NCI-H2107 treated with DMSO at 0.1 percent for 48 hours (cell line): ENCODE results near the gene RALA.

ENCODE experiments used
- DNase-seq: peaks from one replicate; lab custom pipeline; 2025; ENCODE audit not compliant: unreplicated experiment; lab: John Stamatoyannopoulos, UW

The RALA gene

DNA sequence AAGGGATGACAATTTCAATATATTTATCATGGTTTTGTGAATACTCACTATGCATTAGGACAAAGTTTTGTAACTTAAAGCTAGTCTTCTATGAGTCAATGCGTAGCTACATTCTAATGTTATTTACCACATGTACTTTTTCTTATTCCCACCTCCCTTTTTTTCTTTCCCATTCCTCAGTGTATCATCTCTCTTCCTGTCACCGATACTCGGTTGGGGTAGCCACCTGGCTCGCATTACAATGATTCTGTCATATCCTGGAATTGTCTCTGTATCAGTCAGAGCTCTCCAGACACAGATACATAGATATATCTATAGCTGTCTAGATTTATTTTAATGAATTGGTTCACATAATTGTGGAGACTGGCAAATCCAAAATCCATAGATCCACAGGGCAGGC is 9.8 kb upstream of the RALA start:
- no peak for DNase-seq

DNA sequence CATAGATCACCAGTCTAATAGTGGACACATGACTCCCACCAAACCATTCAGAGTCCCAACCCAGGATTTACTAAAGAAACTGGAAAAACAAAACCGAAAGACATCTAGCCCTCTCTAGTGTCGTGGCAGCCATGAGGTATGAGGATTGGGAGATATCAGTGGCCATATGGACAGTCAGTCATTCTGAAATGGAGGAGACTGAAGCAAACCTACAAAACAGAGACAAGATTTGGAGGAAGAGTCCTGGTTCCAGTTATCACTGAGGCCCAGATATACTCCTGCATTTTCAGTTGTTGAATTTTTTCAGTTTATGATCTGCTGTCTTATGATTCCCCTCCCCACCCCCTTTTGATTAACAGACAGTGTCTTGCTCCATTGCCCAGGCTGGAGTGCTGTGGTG is 9.1 kb upstream of the RALA start:
- DNase-seq = no peak

DNA sequence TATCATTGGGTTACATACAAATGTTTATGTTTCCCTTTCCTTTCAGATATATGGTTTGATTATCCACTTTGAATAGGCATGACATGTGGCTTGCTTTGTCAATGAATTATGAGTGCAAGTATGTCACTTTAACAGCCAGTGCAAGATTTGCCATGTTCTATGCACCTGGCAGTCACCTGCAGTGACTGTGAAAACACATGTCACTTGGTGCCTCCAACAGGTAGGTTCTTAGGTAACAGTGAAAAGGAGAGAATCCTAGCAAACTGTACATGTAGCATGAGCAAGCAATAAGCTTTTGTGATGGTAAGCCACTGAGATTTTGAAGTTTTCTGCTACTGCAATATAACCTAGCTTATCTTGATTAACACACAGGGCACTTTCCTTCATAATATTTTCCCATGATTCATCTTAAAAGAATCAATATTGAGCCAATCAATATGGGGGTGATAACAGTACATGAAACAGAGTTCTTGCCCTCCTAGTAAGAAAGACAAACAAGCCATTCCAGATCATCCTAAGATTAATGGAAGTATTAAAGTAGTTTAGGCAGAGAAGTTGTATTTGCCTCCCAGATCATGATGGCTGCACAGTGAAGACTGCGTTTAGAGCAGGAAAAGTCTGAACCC is 7.9 kb upstream of the RALA start:
- DNase-seq = peak; percentile 42

DNA sequence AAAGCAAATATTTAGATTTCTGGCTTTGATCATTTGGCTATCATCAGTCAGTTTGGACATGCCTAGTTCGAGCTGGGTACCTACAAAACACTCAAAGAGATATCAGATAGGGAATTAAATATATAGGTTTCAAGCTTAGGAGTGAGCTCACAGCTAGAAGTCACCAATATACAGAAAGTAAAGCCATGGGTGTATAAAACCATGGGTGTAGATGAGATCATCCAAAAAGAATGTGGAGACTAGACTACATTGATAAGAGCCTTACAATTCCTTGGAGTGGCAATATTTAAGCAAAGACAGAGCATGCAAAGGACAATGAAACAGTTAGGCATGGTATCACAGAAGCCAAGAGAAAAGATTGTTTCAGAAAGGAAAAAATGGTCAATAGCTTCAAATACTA is 7.2 kb upstream of the RALA start:
- DNase-seq = no peak

DNA sequence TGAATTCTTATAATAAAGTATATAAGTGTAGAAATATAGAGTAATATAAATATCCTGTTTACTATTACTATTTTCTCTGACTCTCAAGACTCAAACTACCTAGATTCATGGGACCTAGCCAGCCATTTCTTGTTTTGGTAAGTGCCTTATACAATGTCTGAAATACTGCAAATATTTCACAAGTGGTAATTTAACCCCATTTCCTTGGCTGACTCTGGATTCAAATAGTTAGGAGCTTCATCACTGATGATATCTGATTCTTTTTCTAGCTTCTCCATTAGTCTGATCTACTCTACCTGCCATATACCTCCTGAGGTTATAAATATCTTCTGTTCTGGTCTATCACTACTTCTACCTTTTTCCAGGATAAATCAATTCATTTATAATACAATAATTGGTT is 6.4 kb upstream of the RALA start:
- no peak for DNase-seq

DNA sequence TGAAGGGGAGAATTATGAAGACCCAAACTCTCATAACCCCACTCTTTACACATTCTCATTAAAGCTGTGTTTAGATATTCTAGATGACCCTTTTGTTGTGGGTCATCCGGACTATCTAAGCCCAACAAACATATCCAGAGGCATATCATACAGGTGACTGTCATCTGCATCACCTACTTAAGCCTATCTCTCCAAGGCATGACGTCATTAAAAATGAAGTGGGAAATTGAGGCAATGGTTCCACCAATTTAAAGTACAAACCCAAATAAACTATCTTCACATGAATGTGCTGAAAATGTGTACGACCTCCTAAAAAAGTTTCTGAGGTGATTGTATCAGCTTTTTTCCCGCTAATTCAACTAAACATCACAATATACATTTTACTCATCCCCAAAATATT is 4.5 kb upstream of the RALA start:
- no peak for DNase-seq

DNA sequence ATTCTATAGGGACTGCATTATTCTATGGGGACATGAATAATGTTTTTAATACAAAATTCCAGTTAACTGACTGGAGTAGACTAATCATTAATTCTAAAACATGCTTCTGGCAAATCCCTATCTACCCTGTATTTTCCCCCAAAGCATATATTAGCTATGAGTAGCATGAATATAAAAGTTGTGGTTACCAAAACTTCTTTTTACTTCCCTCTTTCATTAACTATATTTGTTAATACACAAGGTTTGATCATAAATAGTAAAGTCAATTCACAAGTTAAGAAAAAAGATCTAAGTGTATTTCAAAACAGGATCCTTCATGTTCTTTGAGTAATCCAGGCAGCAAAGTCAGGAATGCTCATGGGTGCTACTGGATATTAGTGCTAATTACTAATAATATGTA is 2.9 kb upstream of the RALA start:
- DNase-seq = no peak

DNA sequence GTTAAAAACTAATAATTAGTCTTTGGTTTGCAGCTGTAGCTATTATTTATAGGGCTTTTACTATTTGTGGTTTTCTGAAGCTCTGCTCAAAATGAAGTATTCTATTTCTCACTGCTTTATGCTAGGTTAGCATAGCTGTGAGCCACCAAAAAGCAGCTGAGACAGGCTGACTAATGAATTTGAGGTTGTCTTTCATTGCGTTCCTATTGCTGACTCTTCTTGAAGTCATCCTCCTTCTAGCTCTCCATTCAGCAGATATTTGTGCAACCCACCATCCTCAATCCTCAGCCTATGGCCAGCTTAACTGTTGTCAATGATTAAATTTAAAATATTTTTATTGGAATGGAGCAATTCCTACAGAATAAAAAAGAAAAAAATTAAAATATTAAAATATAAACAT is 2.1 kb upstream of the RALA start:
- no peak for DNase-seq

DNA sequence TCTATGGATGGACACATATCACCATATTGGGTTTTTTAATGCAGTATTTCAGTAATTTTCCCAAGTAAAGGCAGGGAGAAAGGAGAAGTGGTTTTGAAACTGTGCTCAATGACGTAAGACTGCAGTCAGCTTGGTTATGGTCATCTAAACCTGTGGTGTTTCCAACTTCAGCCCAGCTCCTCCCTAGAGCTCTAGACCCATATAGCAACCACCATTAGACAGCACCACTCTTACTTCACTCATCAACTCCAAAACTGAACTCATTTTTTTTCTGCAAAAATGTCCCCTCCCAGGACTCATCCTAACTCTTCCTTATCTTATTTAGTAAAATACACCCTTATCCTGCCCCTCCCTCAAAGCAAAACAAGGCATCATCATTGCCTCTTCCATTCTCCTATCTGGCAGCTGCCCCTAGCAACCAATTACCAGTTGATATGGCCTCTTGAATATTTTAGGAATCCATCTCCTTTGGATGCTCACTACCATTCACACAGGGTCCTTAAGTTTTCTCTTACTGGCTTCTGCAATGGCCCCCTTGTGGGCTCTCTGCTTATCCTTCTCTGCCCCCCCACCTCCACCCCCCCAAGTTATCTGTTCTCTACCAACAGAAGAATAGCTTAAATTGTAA is 1.5 kb upstream of the RALA start:
- no peak for DNase-seq

DNA sequence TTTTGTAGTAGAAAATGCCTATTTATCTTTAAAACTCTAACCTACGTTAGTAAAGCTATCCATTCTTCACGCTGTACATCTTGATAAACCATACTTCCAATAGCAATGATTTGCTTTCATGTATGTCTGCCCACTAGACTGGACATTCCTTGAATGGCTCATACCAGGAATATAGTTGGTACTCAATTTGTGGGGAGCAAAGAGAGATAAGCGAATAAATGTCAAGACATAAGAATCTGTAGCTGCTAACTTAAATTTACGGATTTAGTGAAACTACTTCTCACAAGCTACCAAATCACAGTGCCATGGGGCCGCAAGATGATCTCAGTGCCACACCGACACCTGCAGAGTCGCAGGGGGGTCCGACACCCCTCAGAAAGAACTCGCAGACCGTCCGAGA is 763 bp upstream of the RALA start:
- no peak for DNase-seq

DNA sequence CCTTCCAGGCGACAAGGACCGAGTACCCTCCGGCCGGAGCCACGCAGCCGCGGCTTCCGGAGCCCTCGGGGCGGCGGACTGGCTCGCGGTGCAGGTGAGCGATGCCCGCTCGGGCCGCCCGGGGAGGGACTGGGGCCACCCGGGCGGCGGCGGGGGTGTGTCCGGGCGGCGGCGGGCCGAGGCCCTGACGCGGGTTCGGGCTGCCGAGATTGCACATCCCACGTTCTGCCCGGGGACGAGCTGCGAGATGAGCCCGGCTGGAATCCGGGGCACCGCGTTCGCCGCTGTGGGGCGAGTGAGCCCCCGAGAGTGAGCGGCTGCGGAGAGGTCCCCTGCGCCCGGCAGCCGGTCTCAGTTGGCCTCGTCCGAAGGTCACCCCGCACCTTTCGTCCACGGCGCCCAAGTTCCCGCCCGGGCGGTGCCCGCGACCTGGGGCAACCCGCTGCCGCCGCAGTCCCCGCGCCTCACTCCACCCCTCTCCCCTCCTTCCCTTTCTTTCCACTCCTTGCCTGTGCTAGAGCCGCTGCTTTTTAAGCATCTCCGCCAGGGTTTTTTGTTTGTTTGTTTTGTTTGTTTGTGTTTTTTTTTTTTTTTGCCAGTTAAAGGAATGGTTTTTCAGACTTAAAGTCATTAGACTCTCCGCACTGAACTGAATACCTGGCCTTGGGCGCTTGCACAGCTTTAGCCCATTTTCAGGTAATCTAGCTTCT is 515 bp downstream of the RALA start:
- no peak for DNase-seq

DNA sequence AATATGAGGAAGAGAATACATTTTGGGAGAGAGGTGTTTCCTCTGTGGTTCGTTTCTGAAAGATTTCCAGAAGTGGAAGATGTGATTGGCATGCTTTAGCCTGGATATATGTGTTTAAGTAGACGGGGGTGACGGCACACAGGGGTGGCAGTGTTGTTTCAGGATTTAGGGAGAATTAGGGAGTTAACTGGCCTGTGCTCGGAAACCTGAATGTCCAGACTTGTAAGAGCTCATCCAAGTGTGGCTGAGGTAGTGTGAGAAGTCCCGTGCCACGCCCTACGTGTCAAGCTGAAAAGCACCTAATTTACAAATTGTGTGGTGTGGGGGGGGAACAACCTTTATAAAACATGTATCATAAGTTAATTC is 1.1 kb downstream of the RALA start:
- no peak for DNase-seq

DNA sequence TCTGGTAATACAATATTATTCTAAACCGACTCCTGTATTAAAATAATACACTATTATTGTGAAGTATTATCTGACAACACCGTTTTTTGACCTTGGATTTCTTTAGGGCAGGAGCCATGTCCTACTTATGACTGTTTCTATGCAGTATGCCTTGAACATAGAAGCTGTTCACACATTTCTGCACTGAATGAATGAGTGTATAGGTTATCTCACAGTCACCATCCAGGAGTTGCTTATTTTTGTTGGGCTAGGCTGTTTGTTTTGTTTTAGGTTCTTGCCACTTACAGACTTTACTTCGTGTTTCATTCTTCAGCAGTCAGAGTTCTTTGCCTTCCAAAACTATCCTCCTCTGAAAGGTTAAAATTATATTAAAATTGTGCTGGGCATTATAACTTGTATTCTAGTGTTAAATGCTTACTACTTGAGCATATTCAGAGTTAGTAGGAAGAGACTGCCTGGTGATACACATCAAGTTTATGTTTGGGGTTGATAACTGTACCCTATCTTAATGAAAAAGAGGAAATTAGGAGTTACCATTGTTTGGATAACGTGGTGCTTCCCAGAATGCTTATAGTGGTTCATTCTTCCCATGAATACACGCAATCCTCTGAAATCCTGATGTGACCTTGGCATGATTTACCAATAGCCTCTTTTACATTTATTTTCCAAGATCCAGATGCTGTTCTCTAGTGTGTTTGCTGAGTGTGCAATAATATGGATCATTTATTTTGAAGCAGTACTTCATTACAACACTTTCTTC is 1.7 kb downstream of the RALA start:
- no peak for DNase-seq

DNA sequence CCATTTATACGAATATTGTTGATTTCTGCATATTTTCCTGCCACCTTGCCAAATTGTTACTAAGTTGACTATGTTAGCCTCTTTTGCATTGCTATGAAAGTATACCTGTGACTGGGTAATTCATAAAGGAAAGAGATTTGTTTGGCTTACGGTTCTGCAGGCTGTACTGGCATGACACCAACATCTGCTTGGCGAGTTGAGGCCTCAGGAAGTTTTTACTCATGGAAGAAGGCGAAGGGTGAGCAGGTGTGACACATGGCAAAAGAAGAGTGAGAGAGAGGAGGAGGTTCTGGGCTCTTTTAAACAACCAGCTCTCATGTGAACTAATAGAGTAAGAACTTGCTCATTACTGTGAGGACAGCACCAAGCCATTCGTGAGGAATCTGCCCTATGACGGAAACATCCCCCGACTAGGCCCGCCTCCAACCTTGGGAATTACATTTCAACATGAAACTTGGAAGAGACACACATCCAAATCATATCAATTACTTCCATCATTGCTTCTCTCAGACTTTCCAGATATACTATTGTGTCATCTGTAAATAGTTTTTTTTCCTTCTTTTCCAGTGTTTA is 8.4 kb downstream of the RALA start:
- DNase-seq = no peak

DNA sequence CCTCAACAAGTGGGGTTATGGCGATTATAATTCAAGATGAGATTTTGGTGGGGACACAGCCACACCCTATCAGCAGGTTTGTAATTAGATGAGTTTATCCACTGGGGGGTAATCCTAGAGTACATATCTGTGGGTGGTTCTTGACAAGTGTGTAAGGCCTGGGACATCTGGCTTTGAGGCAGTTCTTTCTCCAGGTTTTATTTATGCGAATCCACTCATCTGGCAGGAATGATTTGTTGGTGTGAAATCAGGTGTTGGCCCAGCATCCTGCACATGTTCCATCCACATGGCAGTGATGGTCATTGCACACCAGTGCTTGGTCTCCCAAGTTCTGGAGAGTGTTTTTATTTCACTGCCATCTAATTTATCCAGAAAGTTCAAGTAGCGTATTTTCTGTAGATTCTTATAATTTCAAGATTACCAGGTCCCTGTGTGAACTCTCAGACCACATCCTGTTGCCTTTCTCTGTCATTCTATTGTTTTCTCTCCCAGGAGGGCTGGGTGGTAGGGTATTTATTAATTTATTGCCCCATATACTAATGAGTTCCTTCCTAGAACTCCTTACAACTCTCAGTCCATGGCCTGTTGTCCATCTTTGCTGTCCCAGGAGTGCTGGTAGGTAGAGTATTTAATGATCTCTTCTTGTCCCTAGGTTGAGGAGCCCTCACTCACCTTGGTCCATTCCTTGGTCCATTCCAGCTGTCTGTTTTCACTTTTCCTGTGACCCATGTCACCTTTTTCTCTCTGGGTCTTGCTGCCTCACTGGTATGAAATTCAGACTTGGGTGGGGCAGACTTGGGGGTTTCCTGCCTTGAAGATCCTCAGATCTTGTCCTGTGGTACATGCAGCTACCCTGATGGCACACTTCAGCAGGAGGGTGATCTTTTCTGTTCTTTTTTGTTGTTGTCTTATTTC is 10.4 kb downstream of the RALA start:
- no peak for DNase-seq

DNA sequence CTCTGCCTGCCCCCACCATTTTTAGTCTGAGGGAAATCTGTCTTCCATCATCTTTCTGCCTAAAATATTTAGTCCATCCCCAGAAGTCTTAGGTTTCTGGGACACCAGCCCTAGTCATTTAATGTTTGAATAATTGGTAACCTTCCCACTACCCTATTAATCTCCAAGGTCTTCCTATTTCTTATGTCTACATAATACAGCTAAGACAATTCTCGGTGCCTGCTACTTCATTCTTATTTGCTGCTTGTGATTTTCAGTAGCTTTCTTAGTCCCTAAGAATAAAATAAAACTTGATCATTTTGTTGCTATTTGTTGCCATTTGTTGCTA is 11.1 kb downstream of the RALA start:
- DNase-seq = no peak

DNA sequence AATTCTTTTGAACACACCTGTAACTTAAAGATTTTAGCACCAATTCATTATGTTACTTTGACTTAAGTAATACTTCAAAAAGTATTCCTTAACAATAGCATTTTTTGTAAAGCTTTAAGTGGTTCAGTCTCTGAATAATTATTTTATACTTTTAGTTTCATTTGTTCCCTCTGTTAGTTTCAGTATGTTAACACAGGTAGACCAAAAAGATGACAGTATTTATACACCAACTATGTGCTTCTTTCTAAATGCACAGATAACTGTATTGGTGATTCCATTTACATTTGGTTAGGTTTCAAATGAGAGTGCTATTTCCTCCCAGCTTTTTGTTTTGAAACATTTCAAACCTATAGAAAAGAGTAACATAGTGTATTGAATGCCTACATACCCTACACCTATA is 14.0 kb downstream of the RALA start:
- no peak for DNase-seq

DNA sequence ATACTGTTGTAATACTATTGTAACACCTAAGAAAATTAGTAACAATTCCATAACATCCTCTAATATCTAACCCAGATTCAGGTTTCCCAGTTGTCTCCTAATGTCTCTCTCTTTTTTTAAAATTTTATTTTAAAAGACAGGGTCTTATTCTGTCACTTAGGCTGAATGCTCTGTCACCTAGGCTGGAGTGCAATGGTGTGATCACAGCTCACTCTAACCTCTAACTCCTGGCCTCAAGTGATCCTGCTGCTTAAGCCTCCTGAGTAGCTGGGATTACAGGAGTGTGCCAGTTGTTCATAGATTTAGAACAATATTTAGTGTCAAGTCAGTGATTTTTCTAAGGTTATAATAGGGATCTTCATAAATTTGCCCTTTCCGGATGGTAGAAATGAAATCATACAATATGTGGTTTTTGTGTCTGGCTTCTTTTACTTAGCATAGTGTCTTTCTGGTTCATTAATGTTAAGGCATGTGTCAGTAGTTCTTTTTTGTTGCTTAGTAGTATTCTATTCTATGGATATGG is 14.7 kb downstream of the RALA start:
- DNase-seq = no peak

DNA sequence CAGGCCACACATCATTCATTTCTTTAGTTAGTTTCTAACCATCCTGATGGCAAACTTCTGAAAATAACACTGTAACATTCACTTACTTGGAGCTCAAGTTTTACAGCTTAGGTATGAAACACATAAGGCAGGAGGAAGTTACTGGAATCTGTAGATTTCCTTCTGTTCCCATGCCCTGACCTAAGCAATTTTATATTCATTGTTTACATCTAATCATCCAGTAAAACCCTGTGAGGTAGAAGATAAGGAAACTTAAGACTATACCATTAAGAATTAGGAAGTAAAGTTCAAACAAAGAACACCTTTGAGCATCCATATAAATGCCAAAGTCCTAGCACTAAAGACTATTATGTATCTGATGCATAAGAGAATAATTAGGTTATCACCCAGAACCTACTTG is 19.5 kb downstream of the RALA start:
- DNase-seq = no peak

DNA sequence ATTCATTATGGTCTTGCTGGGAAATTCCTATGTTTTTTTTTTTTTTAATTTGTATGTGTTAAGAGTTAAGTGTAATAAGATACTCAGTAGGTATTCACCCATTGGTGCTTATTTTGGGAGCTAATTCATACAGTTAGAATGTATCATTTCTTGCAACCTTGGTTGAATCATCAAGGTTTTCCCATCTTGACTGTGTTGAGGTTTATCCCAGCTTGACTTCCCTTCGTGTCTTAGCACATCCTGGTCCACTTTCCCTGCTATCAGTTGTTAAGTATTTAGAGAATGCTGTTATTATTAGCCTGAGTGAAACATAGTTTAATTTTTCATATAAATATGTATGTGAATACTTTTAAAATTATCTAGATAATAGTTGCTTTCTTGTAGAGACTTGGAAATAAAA is 20.8 kb downstream of the RALA start:
- no peak for DNase-seq
